Neural progenitor cell (in vitro differentiated cells): ENCODE measurements around the gene CERS6.

Source experiments
- CTCF ChIP-seq: fragments of 200-600 bp; sonication (generic); IDR thresholded peaks from 2 replicates; pipeline ENCODE4 v1.5.1; 2017; ENCODE audit warnings: antibody characterized with exemption, mild to moderate bottlenecking
- EZH2 ChIP-seq: fragments of 200-600 bp; sonication (generic); IDR thresholded peaks from 2 replicates; pipeline ENCODE4 v1.6.1; 2017; ENCODE audit warnings: antibody characterized with exemption, mild to moderate bottlenecking, moderate library complexity
- EZH2phosphoT487 ChIP-seq: fragments of 200-600 bp; sonication (generic); IDR thresholded peaks from 2 replicates; pipeline ENCODE4 v1.6.1; 2017; ENCODE audit warnings: antibody characterized with exemption

- no peak for TF ChIP-seq CTCF
- TF ChIP-seq EZH2, result no peak
- TF ChIP-seq EZH2phosphoT487, result no peak
Measured at GRCh38 chr2:168428431-168428830, 27.6 kb upstream of the CERS6 start.
